ENCODE measurements around the gene TLE7.
A peak's percentile ranks its signal among the peaks of the same experiment; 100 is the strongest.

TLE7 gene

DNA sequence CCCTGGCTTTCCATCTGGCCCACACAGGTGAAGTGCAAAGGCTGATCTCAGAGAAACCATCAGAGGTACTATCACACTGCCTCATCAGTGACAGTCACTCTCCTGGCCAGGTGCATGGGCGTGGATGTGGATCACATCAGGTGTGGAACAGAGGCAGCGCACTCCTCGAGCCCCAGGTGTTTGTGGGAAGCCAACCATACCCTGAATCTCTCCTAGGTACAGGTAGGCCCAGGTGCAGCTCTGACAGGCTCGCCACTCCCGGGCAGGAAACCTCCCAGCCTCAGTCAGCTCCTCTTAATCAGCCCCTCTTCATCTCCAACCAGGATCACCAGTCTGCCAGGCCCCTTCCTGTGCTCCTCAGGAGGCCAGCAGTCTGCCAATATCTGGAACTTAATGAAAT, 31.7 kb downstream of the TLE7 start:
- TF ChIP-seq, protein P1, sequence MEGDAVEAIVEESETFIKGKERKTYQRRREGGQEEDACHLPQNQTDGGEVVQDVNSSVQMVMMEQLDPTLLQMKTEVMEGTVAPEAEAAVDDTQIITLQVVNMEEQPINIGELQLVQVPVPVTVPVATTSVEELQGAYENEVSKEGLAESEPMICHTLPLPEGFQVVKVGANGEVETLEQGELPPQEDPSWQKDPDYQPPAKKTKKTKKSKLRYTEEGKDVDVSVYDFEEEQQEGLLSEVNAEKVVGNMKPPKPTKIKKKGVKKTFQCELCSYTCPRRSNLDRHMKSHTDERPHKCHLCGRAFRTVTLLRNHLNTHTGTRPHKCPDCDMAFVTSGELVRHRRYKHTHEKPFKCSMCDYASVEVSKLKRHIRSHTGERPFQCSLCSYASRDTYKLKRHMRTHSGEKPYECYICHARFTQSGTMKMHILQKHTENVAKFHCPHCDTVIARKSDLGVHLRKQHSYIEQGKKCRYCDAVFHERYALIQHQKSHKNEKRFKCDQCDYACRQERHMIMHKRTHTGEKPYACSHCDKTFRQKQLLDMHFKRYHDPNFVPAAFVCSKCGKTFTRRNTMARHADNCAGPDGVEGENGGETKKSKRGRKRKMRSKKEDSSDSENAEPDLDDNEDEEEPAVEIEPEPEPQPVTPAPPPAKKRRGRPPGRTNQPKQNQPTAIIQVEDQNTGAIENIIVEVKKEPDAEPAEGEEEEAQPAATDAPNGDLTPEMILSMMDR (IDR thresholded peaks at IDR 0.05; ENCODE audit: low read depth, low read length), result no peak
- TF ChIP-seq POLR2A (IDR thresholded peaks at IDR 0.05; ENCODE audit: extremely low read depth, insufficient read length) (no peak), MYC (IDR thresholded peaks at IDR 0.05; ENCODE audit: low read depth, low read length) (no peak)
- TF ChIP-seq, protein P2, sequence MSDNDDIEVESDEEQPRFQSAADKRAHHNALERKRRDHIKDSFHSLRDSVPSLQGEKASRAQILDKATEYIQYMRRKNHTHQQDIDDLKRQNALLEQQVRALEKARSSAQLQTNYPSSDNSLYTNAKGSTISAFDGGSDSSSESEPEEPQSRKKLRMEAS (IDR thresholded peaks at IDR 0.05; ENCODE audit: low read depth, low read length), result no peak
- no peak overlapping the region for H3K4me3 ChIP-seq (ENCODE audit: low read depth, low read length)
- DNase-seq (ENCODE audit: low read depth), result no peak

DNA sequence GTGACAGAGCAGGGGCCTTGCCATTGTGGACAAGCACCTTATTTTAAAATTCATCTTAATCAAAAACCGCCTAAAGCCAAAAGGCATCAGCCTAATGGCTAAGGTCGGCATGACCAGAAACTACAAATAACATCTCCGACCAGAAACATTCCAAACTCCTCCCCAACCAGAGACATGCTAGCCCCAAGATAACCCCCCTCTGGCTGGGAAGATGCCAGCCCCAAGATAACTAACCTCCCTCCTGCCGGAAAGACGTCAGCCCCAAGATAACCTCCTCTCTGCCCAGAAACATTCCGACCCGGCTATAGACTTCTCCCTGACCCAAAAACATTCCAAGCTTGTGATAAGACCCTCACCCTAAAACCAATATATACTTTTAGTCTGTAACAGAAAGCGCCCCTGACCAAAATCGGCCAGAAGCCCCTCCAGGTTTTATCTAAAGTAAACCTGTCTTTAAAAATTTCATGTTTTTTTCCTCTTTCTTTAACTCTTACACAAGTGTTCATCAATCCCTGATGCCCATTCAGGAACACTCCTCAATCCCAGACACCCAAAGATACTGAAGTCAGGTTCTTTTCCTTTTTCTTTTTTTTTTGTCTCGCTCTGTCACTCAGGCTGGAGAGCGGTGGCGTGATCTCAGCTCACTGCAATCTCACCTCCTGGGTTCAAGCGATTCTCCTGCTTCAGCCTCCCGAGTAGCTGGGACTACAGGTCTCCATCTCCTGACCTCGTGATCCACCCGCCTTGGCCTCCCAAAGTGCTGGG, 32.7 kb downstream of the TLE7 start:
- TF ChIP-seq, protein P2 (IDR thresholded peaks at IDR 0.05; ENCODE audit: low read depth, low read length), result no peak
- TF ChIP-seq MYC (IDR thresholded peaks at IDR 0.05; ENCODE audit: low read depth, low read length), result no peak
- TF ChIP-seq, protein P1 (IDR thresholded peaks at IDR 0.05; ENCODE audit: low read depth, low read length), result no peak
- TF ChIP-seq POLR2A (IDR thresholded peaks at IDR 0.05; ENCODE audit: extremely low read depth, insufficient read length), result no peak
- no peak for DNase-seq (ENCODE audit: low read depth)
- no peak overlapping the region for H3K4me3 ChIP-seq (ENCODE audit: low read depth, low read length)

DNA sequence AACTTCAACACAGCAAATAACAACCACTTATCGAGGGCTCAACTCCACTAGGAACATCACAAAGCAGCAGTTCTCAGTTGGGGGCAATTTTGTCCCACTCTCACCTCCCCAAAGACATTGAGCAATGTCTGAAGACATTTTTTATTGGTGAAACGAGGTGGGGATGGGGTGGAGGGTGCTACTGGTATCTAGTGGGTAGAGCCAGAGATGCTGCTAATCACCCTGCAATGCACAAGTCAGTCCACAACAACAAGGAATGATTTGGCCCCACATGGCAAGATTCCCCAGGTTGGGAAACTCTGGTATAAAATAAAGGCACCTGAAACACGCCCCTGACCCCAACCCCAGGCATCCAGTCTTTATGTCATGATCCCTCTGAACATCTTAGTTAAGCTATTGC, 33.3 kb downstream of the TLE7 start:
- DNase-seq (ENCODE audit: low read depth), result no peak
- TF ChIP-seq, protein P2 (IDR thresholded peaks at IDR 0.05; ENCODE audit: low read depth, low read length), result no peak
- TF ChIP-seq, protein P1 (IDR thresholded peaks at IDR 0.05; ENCODE audit: low read depth, low read length), result no peak
- TF ChIP-seq MYC (IDR thresholded peaks at IDR 0.05; ENCODE audit: low read depth, low read length) (no peak), POLR2A (IDR thresholded peaks at IDR 0.05; ENCODE audit: extremely low read depth, insufficient read length) (no peak)
- no peak overlapping the region for H3K4me3 ChIP-seq (ENCODE audit: low read depth, low read length)

DNA sequence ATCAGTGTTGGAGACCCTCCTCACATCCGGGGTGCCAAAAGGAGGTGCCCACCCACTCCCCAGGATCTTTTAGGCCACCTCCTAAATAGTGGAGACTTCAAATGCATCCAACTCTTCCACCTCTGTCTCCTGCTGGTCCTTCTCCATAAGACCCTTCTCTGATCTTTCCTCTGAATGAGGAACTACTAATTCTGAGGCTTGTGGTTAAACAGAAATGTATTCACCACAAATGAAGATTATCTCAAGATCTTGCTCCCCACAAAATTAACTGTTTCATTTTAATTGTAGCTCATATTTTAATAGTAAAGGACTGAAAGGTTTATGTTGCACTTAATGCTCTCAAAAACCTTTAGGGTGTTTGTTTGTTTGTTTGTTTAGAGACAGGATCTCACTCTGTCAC, 34.1 kb downstream of the TLE7 start:
- peak; percentile 51 for DNase-seq (ENCODE audit: low read depth)
- no peak overlapping the region for H3K4me3 ChIP-seq (ENCODE audit: low read depth, low read length)
- TF ChIP-seq, protein P1 (IDR thresholded peaks at IDR 0.05; ENCODE audit: low read depth, low read length), result no peak
- TF ChIP-seq POLR2A (IDR thresholded peaks at IDR 0.05; ENCODE audit: extremely low read depth, insufficient read length), result no peak
- TF ChIP-seq MYC (IDR thresholded peaks at IDR 0.05; ENCODE audit: low read depth, low read length), result no peak
- TF ChIP-seq, protein P2 (IDR thresholded peaks at IDR 0.05; ENCODE audit: low read depth, low read length), result no peak

DNA sequence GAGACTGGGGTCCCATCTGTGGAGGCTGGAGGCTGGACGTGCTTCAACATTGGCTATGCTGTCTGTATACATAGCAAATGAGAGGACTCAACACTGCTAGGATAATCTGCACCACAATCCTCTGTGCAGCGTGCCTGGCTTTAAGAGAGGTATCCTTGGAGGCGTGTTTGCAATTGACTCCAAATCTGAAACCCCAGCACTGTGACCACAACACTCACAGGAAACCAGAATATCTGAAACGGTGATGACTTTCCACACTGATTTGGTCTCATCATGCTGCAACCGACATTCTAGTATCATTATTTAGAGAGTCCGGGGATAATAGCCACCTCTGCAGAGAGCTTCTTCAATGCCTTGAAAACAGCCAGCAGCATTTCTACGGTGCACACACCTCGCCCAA, 35.1 kb downstream of the TLE7 start:
- DNase-seq (ENCODE audit: low read depth), result peak; percentile 40
- H3K4me3 ChIP-seq (ENCODE audit: low read depth, low read length), result no peak overlapping the region
- TF ChIP-seq, protein P2 (IDR thresholded peaks at IDR 0.05; ENCODE audit: low read depth, low read length), result no peak
- TF ChIP-seq, protein P1 (IDR thresholded peaks at IDR 0.05; ENCODE audit: low read depth, low read length), result no peak
- TF ChIP-seq POLR2A (IDR thresholded peaks at IDR 0.05; ENCODE audit: extremely low read depth, insufficient read length), result no peak
- TF ChIP-seq MYC (IDR thresholded peaks at IDR 0.05; ENCODE audit: low read depth, low read length), result no peak
